Bronchial epithelial cell (primary cell): Measurements from ENCODE around the gene RC3H1. TPM values are rescaled to one million over a fixed set of nuclear protein-coding genes. Genes with fewer than 3 reads are reported as not detected.

Source experiments
- DNase-seq: peaks from one replicate; pipeline ENCODE4 v3.0.0-alpha.2; 2010; ENCODE audit warnings: low read depth
- FAIRE-seq: peaks from 2 replicates; lab custom pipeline; 2011; peaks lifted over from hg19 to GRCh38; lab: Jason Lieb, UNC
- H3K27me3 ChIP-seq: 2 replicates; pipeline ENCODE4 v1.5.1; 2011; ENCODE audit warnings: low read length; ENCODE audit not compliant: control insufficient read depth, insufficient read depth
- H3K36me3 ChIP-seq: 2 replicates; pipeline ENCODE4 v1.5.1; 2011; ENCODE audit warnings: low read length; ENCODE audit not compliant: control insufficient read depth, insufficient read depth
- H3K4me3 ChIP-seq: 2 replicates; pipeline ENCODE4 v1.5.1; 2011; ENCODE audit warnings: mild to moderate bottlenecking, low read depth, low read length, control low read depth
- CTCF ChIP-seq: IDR thresholded peaks from 2 replicates; pipeline ENCODE4 v1.5.1; 2011; ENCODE audit warnings: mild to moderate bottlenecking, moderate library complexity, low read length, control low read depth, inconsistent platforms; ENCODE audit not compliant: insufficient read depth, severe bottlenecking
- total RNA-seq: library from RNA; depleted of rRNA; stranded (reverse); fragments of >200 nt; gene quantifications from 2 replicates; pipeline ENCODE4 v1.2.1, GENCODE V29; 2014

RC3H1 gene
- total RNA-seq, 1 donor from 2014 or later: 8.2 TPM

DNA sequence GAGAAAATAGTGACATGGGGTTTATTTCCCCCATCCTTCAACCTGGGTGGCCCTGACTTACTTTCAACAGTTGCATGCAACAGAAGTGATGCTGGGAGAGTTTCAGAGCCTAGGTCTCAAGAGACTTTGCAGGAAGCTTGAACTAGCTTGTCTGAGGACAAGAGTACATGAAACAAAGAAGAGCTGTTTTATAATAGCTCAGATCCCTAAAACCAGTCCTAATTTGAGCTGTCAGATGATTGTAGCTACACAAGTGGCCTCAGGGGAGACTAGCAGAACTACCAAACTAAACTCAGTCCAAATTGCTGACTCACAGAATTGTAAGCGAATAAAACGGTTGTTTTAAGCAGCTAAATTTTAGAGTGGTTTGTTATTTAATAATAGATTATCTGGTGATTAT, 17.1 kb downstream of the RC3H1 start:
- Histone ChIP-seq H3K36me3 (no peaks in the 10 kb centered on the region), H3K4me3 (no peak overlapping the region), H3K27me3 (no peaks in the 10 kb centered on the region)
- DNase-seq: no peak
- FAIRE-seq: no peak
- TF ChIP-seq CTCF: no peak

- Histone ChIP-seq H3K4me3 (no peak overlapping the region), H3K27me3 (no peaks in the 10 kb centered on the region), H3K36me3 (no peaks in the 10 kb centered on the region)
- no peak for FAIRE-seq
- TF ChIP-seq CTCF: no peak
- DNase-seq: no peak
These were observed 18.3 kb downstream of the RC3H1 start for GRCh38 chr1:174003867-174004266.

GRCh38 chr1:174001573-174001972, 20.6 kb downstream of the RC3H1 start:
- no peak for DNase-seq
- no peaks in the 10 kb centered on the region for H3K27me3 ChIP-seq
- H3K4me3 ChIP-seq: no peak overlapping the region
- no peak for TF ChIP-seq CTCF
- peaks cover 1% of the 10 kb centered on the region for H3K36me3 ChIP-seq
- no peak for FAIRE-seq

DNA sequence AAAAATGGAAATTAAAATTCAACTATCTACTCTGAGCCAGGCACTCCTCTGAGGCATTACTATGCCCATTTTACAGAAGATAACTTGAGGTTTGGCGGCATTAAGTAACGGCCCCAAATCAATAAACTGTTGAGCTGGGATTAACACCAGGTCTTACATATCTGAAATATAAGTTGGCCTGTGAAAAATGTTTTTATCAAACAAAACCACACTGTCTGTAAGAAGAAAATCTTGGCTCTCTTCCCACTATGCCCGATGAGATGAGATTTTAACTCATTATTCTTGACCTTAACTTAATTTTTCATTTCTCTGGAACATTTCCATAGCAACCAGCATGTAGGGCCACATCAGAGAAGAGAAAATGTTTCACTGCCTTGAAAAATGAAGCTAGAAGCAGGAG, 21.8 kb downstream of the RC3H1 start:
- TF ChIP-seq CTCF: no peak
- H3K27me3 ChIP-seq: no peaks in the 10 kb centered on the region
- DNase-seq (no peak), FAIRE-seq (no peak)
- peaks cover 1% of the 10 kb centered on the region for H3K36me3 ChIP-seq
- H3K4me3 ChIP-seq: no peak overlapping the region

- no peak for TF ChIP-seq CTCF
- Histone ChIP-seq H3K27me3 (no peaks in the 10 kb centered on the region), H3K4me3 (no peak overlapping the region), H3K36me3 (peaks cover 1% of the 10 kb centered on the region)
- FAIRE-seq: no peak
- DNase-seq: no peak
These were observed 24.4 kb downstream of the RC3H1 start for GRCh38 chr1:173997791-173998190.

DNA sequence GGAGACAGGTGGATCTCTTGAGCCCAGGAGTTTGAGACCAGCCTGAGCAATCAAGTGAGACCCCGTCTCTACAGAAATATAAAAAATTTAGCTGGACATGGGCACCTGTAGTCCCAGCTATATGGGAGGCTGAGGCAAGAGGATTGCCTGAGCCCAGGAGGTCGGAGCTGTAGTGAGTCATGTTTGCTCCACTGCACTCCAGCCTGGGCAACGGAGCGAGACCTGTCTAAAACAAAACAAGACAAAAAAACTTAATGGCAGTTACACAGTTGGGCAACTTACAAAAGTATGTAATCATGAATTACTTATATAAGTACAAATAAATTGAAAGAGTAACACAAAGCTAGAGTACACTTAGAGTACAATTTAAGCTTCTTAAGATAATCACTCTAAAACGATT, 25.2 kb downstream of the RC3H1 start:
- Histone ChIP-seq H3K27me3 (no peaks in the 10 kb centered on the region), H3K4me3 (no peak overlapping the region), H3K36me3 (peaks cover 7% of the 10 kb centered on the region)
- DNase-seq: no peak
- no peak for TF ChIP-seq CTCF
- FAIRE-seq: no peak
